Natural killer cell treated with Interleukin-12 subunit alpha and Interleukin-12 subunit beta and Interleukin-15 and Interleukin-18, amount 100 ng/mL, for 72 hours (primary cell): ENCODE measurements around the gene RGR. TPM values are rescaled to one million over a fixed set of nuclear protein-coding genes. Genes with fewer than 3 reads are reported as not detected.
A peak's percentile ranks its signal among the peaks of the same experiment; 100 is the strongest.

Experiments
- ATAC-seq, 2 donors: fragments of 150-1000 bp; cut with Tn5 transposase in 1 of 2; sonication (Bioruptor Pico), chemical (Tn5 transposase) in 1 of 2; 2 replicates each; pipeline ENCODE4 v1.10.0; 2021
- DNase-seq: peaks from one replicate; pipeline ENCODE4 v3.0.0; 2022; ENCODE audit warnings: low spot score
- H3K27ac Mint-ChIP-seq, 2 donors: 1 replicate in 1 of 2; 2 replicates in 1 of 2; pipeline ENCODE4 v1.8.0; 2022; ENCODE audit warnings: mixed read lengths in 2 of 2, mild to moderate bottlenecking in 1 of 2, moderate library complexity in 1 of 2
- H3K27me3 Mint-ChIP-seq, 2 donors: 1 replicate in 1 of 2; 2 replicates in 1 of 2; pipeline ENCODE4 v1.8.0; 2022; ENCODE audit warnings: mixed read lengths in 2 of 2
- H3K36me3 Mint-ChIP-seq: one replicate; pipeline ENCODE4 v1.8.0; 2022; ENCODE audit warnings: mixed read lengths
- H3K4me1 Mint-ChIP-seq, 2 donors: 1 replicate in 1 of 2; 2 replicates in 1 of 2; pipeline ENCODE4 v1.8.0; 2022; ENCODE audit warnings: low read depth in 2 of 2, mixed read lengths in 2 of 2, mild to moderate bottlenecking in 1 of 2
- H3K4me3 Mint-ChIP-seq: one replicate; pipeline ENCODE4 v1.8.0; 2022; ENCODE audit warnings: mixed read lengths
- H3K9me3 Mint-ChIP-seq: 2 replicates; pipeline ENCODE4 v1.8.0; 2022; ENCODE audit warnings: mixed read lengths
- total RNA-seq, 2 donors: library from RNA; stranded (reverse); gene quantifications; one replicate each; pipeline ENCODE4 v1.2.3, GENCODE V29; 2022

Gene RGR
- total RNA-seq, 2 donors from 2014 or later = not detected

DNA sequence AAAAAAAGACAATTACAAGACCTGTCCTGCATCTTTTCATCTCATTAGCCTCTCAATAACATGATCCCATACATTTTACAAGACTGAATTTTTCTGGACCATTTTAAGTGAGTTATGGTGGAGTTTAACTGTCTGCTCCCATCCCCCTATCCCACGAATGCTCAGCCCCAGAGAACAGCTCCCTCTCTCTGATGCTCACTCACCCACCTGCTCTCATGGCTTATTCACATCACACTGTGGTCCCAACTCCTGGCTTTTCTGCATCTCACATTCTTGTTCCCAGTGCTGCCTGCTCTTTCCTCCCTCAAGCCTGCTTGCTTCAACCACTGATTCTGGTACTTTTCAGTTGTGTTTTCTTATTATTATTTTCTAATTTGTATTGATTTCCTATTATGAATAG, 63.2 kb downstream of the RGR start:
- H3K4me1 Mint-ChIP-seq = peaks cover 39 to 41% of the 10 kb centered on the region in 2 donors
- peak overlapping the region; percentile 62 for H3K4me3 Mint-ChIP-seq
- ATAC-seq (no peak), DNase-seq (no peak)
- H3K27me3 Mint-ChIP-seq = peaks cover 2 to 4% of the 10 kb centered on the region in 2 donors
- peaks cover 5% of the 10 kb centered on the region for H3K9me3 Mint-ChIP-seq
- H3K36me3 Mint-ChIP-seq = peaks cover 4% of the 10 kb centered on the region
- peak overlapping the region; percentile 88 to 98 for H3K27ac Mint-ChIP-seq

DNA sequence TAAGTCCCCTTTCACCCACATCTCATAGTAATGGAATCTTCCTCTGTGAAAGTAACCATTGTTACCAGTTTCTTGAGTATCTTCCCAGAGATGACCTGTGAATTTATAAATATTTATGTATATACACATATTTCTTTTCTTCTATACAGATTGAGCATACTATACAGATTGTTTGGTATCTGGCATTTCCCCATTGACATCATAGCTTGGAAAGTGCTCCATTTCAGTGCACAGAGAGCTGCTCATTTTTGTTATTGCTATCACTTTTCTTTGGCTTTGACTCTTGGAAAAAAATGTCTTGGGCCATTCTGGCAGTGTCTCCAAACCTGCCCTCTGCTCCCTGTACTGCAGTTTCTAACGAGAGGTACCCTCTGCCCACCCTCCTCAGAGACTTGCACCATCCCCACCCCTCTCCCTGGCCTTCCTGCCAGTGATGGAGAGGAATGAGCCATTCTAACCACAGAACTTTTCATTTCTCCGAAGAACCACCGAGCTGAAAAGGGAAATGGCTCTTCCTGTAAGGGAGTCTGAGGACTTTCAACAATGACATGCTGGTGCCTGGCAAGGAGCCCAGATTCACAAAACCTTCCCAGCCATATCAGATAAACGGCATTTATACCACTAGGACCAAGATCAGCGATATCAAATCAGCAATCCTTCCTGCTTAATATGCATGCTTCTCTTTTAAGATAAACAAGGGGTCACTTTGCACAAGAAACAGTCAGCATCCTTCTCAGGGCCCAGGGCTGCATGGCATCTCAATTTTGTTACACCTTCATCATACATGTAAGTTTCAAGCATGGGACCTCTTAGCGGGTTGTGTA, 63.8 kb downstream of the RGR start:
- H3K4me1 Mint-ChIP-seq = peaks cover 41 to 42% of the 10 kb centered on the region in 2 donors
- DNase-seq = peak; percentile 76

More for the DNA sequence above, 63.8 kb downstream of the RGR start:
- peaks cover 5% of the 10 kb centered on the region for H3K9me3 Mint-ChIP-seq
- peaks cover 0 to 4% of the 10 kb centered on the region in 2 donors for H3K27me3 Mint-ChIP-seq
- ATAC-seq = peak; percentile 80 to 81
- peak overlapping the region; percentile 88 to 98 for H3K27ac Mint-ChIP-seq
- peaks cover 4% of the 10 kb centered on the region for H3K36me3 Mint-ChIP-seq
- peak overlapping the region; percentile 70 for H3K4me3 Mint-ChIP-seq

Other genes starting within 250 kb of the RGR start
- 100 to 1,000 TPM; 121 to 157 TPM for gene GHITM, start 105.5 kb upstream of the RGR start, total RNA-seq
- gene GPR15LG, start 71.3 kb upstream of the RGR start, total RNA-seq = not detected
- gene CDHR1, start 50.5 kb upstream of the RGR start, total RNA-seq = 10 to 100 TPM in 1 of 2 donors, 1 to 10 TPM in 1; 3.3 to 10.2 TPM
- not detected for gene LRIT2, start 19.5 kb upstream of the RGR start, total RNA-seq
- gene LRIT1, start 3.5 kb upstream of the RGR start, total RNA-seq = not detected
- 100 to 1,000 TPM in 1 of 2 donors, 10 to 100 TPM in 1; 90.4 to 135 TPM for gene CCSER2, start 83.5 kb downstream of the RGR start, total RNA-seq